ENCODE measurements around the gene TENM4.
A peak's percentile ranks its signal among the peaks of the same experiment; 100 is the strongest.

Gene TENM4

GRCh38 chr11:78972590-78972989 lies 468.2 kb downstream of the TENM4 start:
- DNase-seq (ENCODE audit: low spot score): no peak

GRCh38 chr11:78972177-78972576 lies 468.7 kb downstream of the TENM4 start:
- no peak for DNase-seq (ENCODE audit: low spot score)

GRCh38 chr11:78967811-78968210 lies 473.0 kb downstream of the TENM4 start:
- no peak for DNase-seq (ENCODE audit: low spot score)

GRCh38 chr11:78965432-78965831 lies 475.4 kb downstream of the TENM4 start:
- DNase-seq (ENCODE audit: low spot score): no peak

GRCh38 chr11:78961937-78962701 lies 478.7 kb downstream of the TENM4 start:
- peak; percentile 12 for DNase-seq (ENCODE audit: low spot score)

- no peak for DNase-seq (ENCODE audit: low spot score)
These were observed 479.6 kb downstream of the TENM4 start for GRCh38 chr11:78961247-78961646.

- DNase-seq (ENCODE audit: low spot score): no peak
These were observed 482.4 kb downstream of the TENM4 start for GRCh38 chr11:78958444-78958843.

GRCh38 chr11:78957476-78958245 lies 483.2 kb downstream of the TENM4 start:
- no peak for DNase-seq (ENCODE audit: low spot score)

GRCh38 chr11:78954696-78955095 lies 486.1 kb downstream of the TENM4 start:
- no peak for DNase-seq (ENCODE audit: low spot score)

- DNase-seq (ENCODE audit: low spot score): no peak
These were observed 486.6 kb downstream of the TENM4 start for GRCh38 chr11:78954261-78954660.

- no peak for DNase-seq (ENCODE audit: low spot score)
These were observed 487.9 kb downstream of the TENM4 start for GRCh38 chr11:78952890-78953289.

- no peak for DNase-seq (ENCODE audit: low spot score)
These were observed 488.7 kb downstream of the TENM4 start for GRCh38 chr11:78952175-78952574.

- no peak for DNase-seq (ENCODE audit: low spot score)
These were observed 490.7 kb downstream of the TENM4 start for GRCh38 chr11:78949976-78950690.

- no peak for DNase-seq (ENCODE audit: low spot score)
These were observed 493.6 kb downstream of the TENM4 start for GRCh38 chr11:78946945-78947902.

- no peak for DNase-seq (ENCODE audit: low spot score)
These were observed 497.0 kb downstream of the TENM4 start for GRCh38 chr11:78943841-78944240.

- no peak for DNase-seq (ENCODE audit: low spot score)
These were observed 497.7 kb downstream of the TENM4 start for GRCh38 chr11:78943154-78943553.

- no peak for DNase-seq (ENCODE audit: low spot score)
These were observed 499.5 kb downstream of the TENM4 start for GRCh38 chr11:78941226-78941851.

- DNase-seq (ENCODE audit: low spot score): no peak
These were observed 500.2 kb downstream of the TENM4 start for GRCh38 chr11:78940500-78941225.

GRCh38 chr11:78938971-78939370 lies 501.9 kb downstream of the TENM4 start:
- DNase-seq (ENCODE audit: low spot score): no peak

GRCh38 chr11:78938036-78938435 lies 502.8 kb downstream of the TENM4 start:
- no peak for DNase-seq (ENCODE audit: low spot score)
